Right atrium auricular region (tissue), 2 donors: ENCODE measurements around the gene DCK. TPM values are rescaled to one million over a fixed set of nuclear protein-coding genes. Genes with fewer than 3 reads are reported as not detected.
A peak's percentile ranks its signal among the peaks of the same experiment; 100 is the strongest.

Experiments used
- DNase-seq: peaks from one replicate; pipeline ENCODE4 v3.0.0-alpha.2; 2019; ENCODE audit warnings: low spot score
- H3K27ac ChIP-seq, 2 donors: fragments of 200-600 bp; sonication (generic); 1 replicate in 1 of 2; 2 replicates in 1 of 2; pipeline ENCODE4 v1.5.1; 2016 to 2019
- H3K27me3 ChIP-seq, 2 donors: fragments of 200-600 bp; sonication (generic); one replicate each; pipeline versions ENCODE4 v1.5.1 to v1.6.0; 2017 to 2019
- H3K36me3 ChIP-seq: fragments of 200-600 bp; sonication (generic); one replicate; pipeline ENCODE4 v1.5.1; 2016
- H3K4me1 ChIP-seq, 2 donors: fragments of 200-600 bp; sonication (generic); one replicate each; pipeline versions ENCODE4 v1.5.1 to v1.6.0; 2017 to 2019
- H3K4me3 ChIP-seq, 2 donors: fragments of 200-600 bp; sonication (generic); 1 replicate in 1 of 2; 2 replicates in 1 of 2; pipeline ENCODE4 v1.5.1; 2017 to 2019; ENCODE audit warnings: mild to moderate bottlenecking in 1 of 2, moderate library complexity in 1 of 2
- H3K9me3 ChIP-seq, 2 donors: fragments of 200-600 bp; sonication (generic); one replicate each; pipeline ENCODE4 v1.5.1; 2019
- CTCF ChIP-seq, 2 donors: fragments of 200-600 bp; sonication (generic); IDR thresholded peaks; one replicate each; pipeline ENCODE4 v1.5.1; 2019; ENCODE audit warnings: antibody characterized with exemption in 2 of 2
- total RNA-seq, 2 donors: library from RNA; depleted of rRNA; stranded (reverse); fragments of >200 nt; gene quantifications; one replicate each; pipeline ENCODE4 v1.1.0, GENCODE V29; 2016

DCK gene
- total RNA-seq, 2 donors from 2014 or later: 7.7 to 8.2 TPM

- no peaks in the 10 kb centered on the region for H3K9me3 ChIP-seq
- peaks cover 8% of the 10 kb centered on the region for H3K36me3 ChIP-seq
- no peaks in the 10 kb centered on the region for H3K27me3 ChIP-seq
- H3K4me1 ChIP-seq: no peaks in the 10 kb centered on the region
- DNase-seq: no peak
- no peak overlapping the region for H3K4me3 ChIP-seq
- TF ChIP-seq CTCF (IDR thresholded peaks at IDR 0.05): no peak
- H3K27ac ChIP-seq: no peak overlapping the region
Measured at GRCh38 chr4:70979445-70980008, 13.9 kb upstream of the DCK start.

- no peak overlapping the region for H3K27ac ChIP-seq
- TF ChIP-seq CTCF (IDR thresholded peaks at IDR 0.05): no peak
- H3K36me3 ChIP-seq: peaks cover 8% of the 10 kb centered on the region
- no peaks in the 10 kb centered on the region for H3K4me1 ChIP-seq
- DNase-seq: no peak
- no peak overlapping the region for H3K4me3 ChIP-seq
- no peaks in the 10 kb centered on the region for H3K9me3 ChIP-seq
- H3K27me3 ChIP-seq: no peaks in the 10 kb centered on the region
Measured at GRCh38 chr4:70980196-70980595, 13.3 kb upstream of the DCK start.

- Histone ChIP-seq H3K27ac (no peak overlapping the region), H3K4me1 (no peaks in the 10 kb centered on the region), H3K9me3 (no peaks in the 10 kb centered on the region), H3K36me3 (no peaks in the 10 kb centered on the region), H3K4me3 (no peak overlapping the region), H3K27me3 (no peaks in the 10 kb centered on the region)
- no peak for TF ChIP-seq CTCF (IDR thresholded peaks at IDR 0.05)
- no peak for DNase-seq
Measured at GRCh38 chr4:70984106-70984505, 9.3 kb upstream of the DCK start.

- TF ChIP-seq CTCF (IDR thresholded peaks at IDR 0.05): no peak
- Histone ChIP-seq H3K27me3 (no peaks in the 10 kb centered on the region), H3K27ac (no peak overlapping the region), H3K36me3 (no peaks in the 10 kb centered on the region), H3K4me1 (no peaks in the 10 kb centered on the region), H3K4me3 (no peak overlapping the region), H3K9me3 (no peaks in the 10 kb centered on the region)
- DNase-seq: no peak
Measured at GRCh38 chr4:70984589-70984988, 8.9 kb upstream of the DCK start.

GRCh38 chr4:70991596-70991995 lies 1.9 kb upstream of the DCK start:
- no peak for TF ChIP-seq CTCF (IDR thresholded peaks at IDR 0.05)
- Histone ChIP-seq H3K4me1 (peaks cover 0 to 10% of the 10 kb centered on the region in 2 donors), H3K9me3 (no peaks in the 10 kb centered on the region), H3K27me3 (no peaks in the 10 kb centered on the region), H3K4me3 (no peak overlapping the region), H3K36me3 (no peaks in the 10 kb centered on the region), H3K27ac (no peak overlapping the region)
- DNase-seq: no peak

- no peaks in the 10 kb centered on the region for H3K36me3 ChIP-seq
- H3K27me3 ChIP-seq: no peaks in the 10 kb centered on the region
- H3K9me3 ChIP-seq: no peaks in the 10 kb centered on the region
- H3K4me3 ChIP-seq: peak overlapping the region; percentile 86 to 87
- H3K27ac ChIP-seq: peak overlapping the region; percentile 84 to 89
- TF ChIP-seq CTCF (IDR thresholded peaks at IDR 0.05): no peak
- no peak for DNase-seq
- H3K4me1 ChIP-seq: peaks cover 0 to 10% of the 10 kb centered on the region in 2 donors
Measured at GRCh38 chr4:70992391-70992881, 1.0 kb upstream of the DCK start.
